OCI-LY7 (cell line): Measurements from ENCODE around the gene ADD3. TPM values are rescaled to one million over a fixed set of nuclear protein-coding genes. Genes with fewer than 3 reads are reported as not detected.

Experiments used
- BruUV-seq: library from RNA; stranded (reverse); fragments of 400-500 nt; replicated peaks from 2 replicates; lab custom pipeline; 2021; lab: Mats Ljungman, UMichigan
- CTCF ChIA-PET: fragments of 300-600 bp; sonication (Branson Sonifier 250); formaldehyde crosslinking; loops from one replicate; lab custom pipeline; 2022; ENCODE audit warnings: antibody characterized with exemption; ENCODE audit not compliant: unreplicated experiment; lab: Charles Lee
- POLR2A ChIA-PET: fragments of 300-600 bp; sonication (Branson Sonifier 250); formaldehyde crosslinking; loops from one replicate; lab custom pipeline; 2022; ENCODE audit warnings: antibody characterized with exemption; lab: Charles Lee
- DNase-seq: peaks from one replicate; pipeline ENCODE4 v3.0.0-alpha.2; 2015; ENCODE audit warnings: low spot score
- H2AFZ ChIP-seq: fragments of 200-600 bp; sonication (generic), shearing (Covaris generic); 2 replicates; pipeline ENCODE4 v1.6.1; 2014; ENCODE audit warnings: mild to moderate bottlenecking, antibody characterized with exemption, low read length, moderate library complexity
- H3K27ac ChIP-seq: fragments of 200-600 bp; sonication (generic); 2 replicates; pipeline ENCODE4 v1.5.1; 2014; ENCODE audit warnings: mixed run types, low read depth, mild to moderate bottlenecking, moderate library complexity, low read length, inconsistent platforms; ENCODE audit not compliant: poor library complexity, severe bottlenecking
- H3K36me3 ChIP-seq: fragments of 200-600 bp; sonication (generic); 2 replicates; pipeline ENCODE4 v1.6.1; 2014; ENCODE audit warnings: mild to moderate bottlenecking, antibody characterized with exemption, low read length, moderate library complexity, mixed read lengths; ENCODE audit not compliant: insufficient read depth
- H3K4me1 ChIP-seq: fragments of 200-600 bp; sonication (generic); 2 replicates; pipeline ENCODE4 v1.5.1; 2014; ENCODE audit warnings: mild to moderate bottlenecking, low read length; ENCODE audit not compliant: insufficient read depth, poor library complexity, severe bottlenecking
- H3K4me2 ChIP-seq: fragments of 200-600 bp; sonication (generic); 2 replicates; pipeline ENCODE4 v1.6.1; 2014; ENCODE audit warnings: mild to moderate bottlenecking, low read length
- H3K4me3 ChIP-seq: fragments of 200-600 bp; sonication (generic); 2 replicates; pipeline ENCODE4 v1.5.1; 2014; ENCODE audit warnings: mild to moderate bottlenecking, low read depth, low read length; ENCODE audit not compliant: poor library complexity, severe bottlenecking
- H3K79me2 ChIP-seq: fragments of 200-600 bp; sonication (generic); 2 replicates; pipeline ENCODE4 v1.6.1; 2016; ENCODE audit warnings: low read depth, mild to moderate bottlenecking, low read length, moderate library complexity, mixed read lengths; ENCODE audit not compliant: insufficient read depth
- H3K9me2 ChIP-seq: fragments of 200-600 bp; sonication (generic); 2 replicates; pipeline ENCODE4 v1.6.1; 2016; ENCODE audit warnings: mild to moderate bottlenecking, low read length, mixed read lengths; ENCODE audit not compliant: insufficient read depth
- H3K9me3 ChIP-seq: fragments of 200-600 bp; sonication (generic); 2 replicates; pipeline ENCODE4 v1.6.1; 2014; ENCODE audit warnings: mild to moderate bottlenecking, mixed run types, low read length, mixed read lengths
- H4K20me1 ChIP-seq: fragments of 200-600 bp; sonication (generic); 2 replicates; pipeline ENCODE4 v1.6.1; 2014; ENCODE audit warnings: mild to moderate bottlenecking, antibody characterized with exemption, low read length, moderate library complexity, mixed read lengths; ENCODE audit not compliant: insufficient read depth
- CTCF ChIP-seq: fragments of 200-600 bp; sonication (generic); conservative IDR thresholded peaks from 2 replicates; pipeline ENCODE4 v1.5.1; 2014; ENCODE audit warnings: mild to moderate bottlenecking, antibody characterized with exemption, low read length, moderate library complexity, mixed read lengths
- EZH2phosphoT487 ChIP-seq: fragments of 200-600 bp; sonication (generic); IDR thresholded peaks from 2 replicates; pipeline ENCODE4 v1.6.1; 2018; ENCODE audit warnings: low read depth, borderline replicate concordance, mild to moderate bottlenecking, mixed run types, antibody characterized with exemption, low read length, moderate library complexity, mixed read lengths
- intact Hi-C: fragments of 100-400 bp; cut with micrococcal nuclease; formaldehyde crosslinking; loops from one replicate; pipeline ENCODE4 v1.10.0; 2022; ENCODE audit not compliant: unreplicated experiment
- total RNA-seq, 2 experiments: library from RNA; depleted of rRNA in 1 of 2; stranded (reverse); fragments of >200 nt in 1 of 2; shearing (Covaris generic) in 1 of 2; gene quantifications; 2 replicates each; pipeline ENCODE4 v1.2.3, GENCODE V29; 2014 to 2022

The ADD3 gene
- total RNA-seq, 2 experiments from 2014 or later = 75.8 to 89.7 TPM

GRCh38 chr10:110074758-110075671, 67.2 kb downstream of the ADD3 start:
- no peak for TF ChIP-seq EZH2phosphoT487
- no peak for TF ChIP-seq CTCF
- Histone ChIP-seq H3K36me3 (no peaks in the 10 kb centered on the region), H3K9me2 (no peaks in the 10 kb centered on the region), H3K79me2 (peaks cover 44% of the 10 kb centered on the region), H2AFZ (no peak overlapping the region), H3K9me3 (no peaks in the 10 kb centered on the region), H4K20me1 (no peaks in the 10 kb centered on the region), H3K4me3 (no peak overlapping the region), H3K4me2 (peak overlapping the region; percentile 61), H3K4me1 (peaks cover 65% of the 10 kb centered on the region), H3K27ac (peak overlapping the region; percentile 5)
- POLR2A ChIA-PET = interaction anchor here (0.6 to 2.5 kb wide), 13 partner anchors 9 to 251 kb away, joined by 3 to 10 read pairs (median 3); no protein-coding TSS in a partner anchor
- BruUV-seq = no TSS peak
- CTCF ChIA-PET = interaction anchor here (0.6 kb wide), 1 partner anchor 425 kb away, joined by 5 read pairs; no protein-coding TSS in a partner anchor
- peak; percentile 23 for DNase-seq
- intact Hi-C loops = loop anchor here (5.0 kb wide), 1 partner anchor 163 kb away; no protein-coding TSS in a partner anchor

GRCh38 chr10:110075686-110076085, 67.9 kb downstream of the ADD3 start:
- ChIA-PET CTCF (no interaction called here), POLR2A (interaction anchor here (0.6 to 2.5 kb wide), 9 partner anchors 8 to 251 kb away, joined by 3 to 10 read pairs (median 3); no protein-coding TSS in a partner anchor)
- Histone ChIP-seq H2AFZ (no peak overlapping the region), H3K36me3 (no peaks in the 10 kb centered on the region), H3K4me1 (peaks cover 59% of the 10 kb centered on the region), H3K4me2 (peak overlapping the region; percentile 61), H3K9me3 (no peaks in the 10 kb centered on the region), H3K9me2 (no peaks in the 10 kb centered on the region), H4K20me1 (no peaks in the 10 kb centered on the region), H3K27ac (peak overlapping the region; percentile 5), H3K4me3 (no peak overlapping the region), H3K79me2 (peaks cover 40% of the 10 kb centered on the region)
- no peak for DNase-seq
- BruUV-seq = no TSS peak
- intact Hi-C loops = no loop called here
- TF ChIP-seq CTCF (0 out of 2 replicates have a peak, but pooled peaks have one; percentile 6), EZH2phosphoT487 (no peak)
